Measurements from ENCODE around the gene LHFPL4.

GRCh38 chr3:9582332-9582731 is 28.7 kb upstream of the LHFPL4 start:
- TF ChIP-seq CTCF (IDR thresholded peaks at IDR 0.05) (no peak), POLR2A (IDR thresholded peaks at IDR 0.05) (no peak), EP300 (IDR thresholded peaks at IDR 0.05) (no peak), POLR2AphosphoS5 (IDR thresholded peaks at IDR 0.05) (no peak)

Data from gastroesophageal sphincter (tissue), 3 donors.